Hematopoietic multipotent progenitor cell treated with erythropoietin and hydrocortisone succinate and interleukin-3 and kit ligand, for 17 days (in vitro differentiated cells): ENCODE data around the gene ATP1A2.

Experiments
- DNase-seq: peaks from one replicate; pipeline ENCODE4 v3.0.0-alpha.2; 2015; ENCODE audit warnings: low spot score

The ATP1A2 gene

GRCh38 chr1:160085686-160086455 is 29.7 kb upstream of the ATP1A2 start:
- DNase-seq = peak; percentile 70

- no peak for DNase-seq
These were observed 29.1 kb upstream of the ATP1A2 start for GRCh38 chr1:160086456-160086892.

GRCh38 chr1:160087118-160087662 is 28.4 kb upstream of the ATP1A2 start:
- no peak for DNase-seq

GRCh38 chr1:160089883-160090282 is 25.7 kb upstream of the ATP1A2 start:
- no peak for DNase-seq

- no peak for DNase-seq
These were observed 24.8 kb upstream of the ATP1A2 start for GRCh38 chr1:160090760-160091159.

- no peak for DNase-seq
These were observed 23.8 kb upstream of the ATP1A2 start for GRCh38 chr1:160091666-160092223.

- DNase-seq = no peak
These were observed 23.0 kb upstream of the ATP1A2 start for GRCh38 chr1:160092366-160093068.

- DNase-seq = no peak
These were observed 22.5 kb upstream of the ATP1A2 start for GRCh38 chr1:160093069-160093395.

GRCh38 chr1:160093624-160094290 is 21.8 kb upstream of the ATP1A2 start:
- no peak for DNase-seq

GRCh38 chr1:160094291-160094625 is 21.3 kb upstream of the ATP1A2 start:
- DNase-seq = no peak

- DNase-seq = no peak
These were observed 20.8 kb upstream of the ATP1A2 start for GRCh38 chr1:160094806-160095205.

- no peak for DNase-seq
These were observed 20.0 kb upstream of the ATP1A2 start for GRCh38 chr1:160095382-160096105.

GRCh38 chr1:160096274-160097116 is 19.1 kb upstream of the ATP1A2 start:
- DNase-seq = no peak

- no peak for DNase-seq
These were observed 18.2 kb upstream of the ATP1A2 start for GRCh38 chr1:160097151-160097910.

- peak; percentile 59 for DNase-seq
These were observed 17.4 kb upstream of the ATP1A2 start, which contains the start of gene IGSF8 for GRCh38 chr1:160097911-160098851. IGSF8 (minus strand) TSS chr1:160098619; CDS start chr1:160098472, 147 bp downstream.

- peak; percentile 80 for DNase-seq
These were observed 16.6 kb upstream of the ATP1A2 start for GRCh38 chr1:160098852-160099561.

GRCh38 chr1:160099716-160100375 is 15.7 kb upstream of the ATP1A2 start:
- DNase-seq = no peak
